HL-60 (cell line): ENCODE results near the gene RNF214.

Experiments used
- DNase-seq, 2 experiments: peaks; one replicate each; pipeline ENCODE4 v3.0.0-alpha.2; 2010 to 2020; ENCODE audit warnings: low read depth in 1 of 2, low spot score in 1 of 2
- H3K27ac ChIP-seq: fragments of 250-450 bp; sonication (Bioruptor Pico); replicated peaks from 2 replicates; pipeline ENCODE4 v1.5.1; 2020; ENCODE audit warnings: mild to moderate bottlenecking, moderate library complexity
- H3K27me3 ChIP-seq: fragments of 250-450 bp; sonication (Bioruptor Pico); 2 replicates; pipeline ENCODE4 v1.5.1; 2021; ENCODE audit warnings: mild to moderate bottlenecking, moderate library complexity; ENCODE audit not compliant: insufficient read depth, poor library complexity, severe bottlenecking
- H3K4me3 ChIP-seq: replicated peaks from 2 replicates; pipeline ENCODE4 v1.5.1; 2011; ENCODE audit warnings: mild to moderate bottlenecking, control low read depth, low read length; ENCODE audit not compliant: insufficient read depth
- CTCF ChIP-seq: IDR thresholded peaks from one replicate; pipeline ENCODE4 v1.5.1; 2011; ENCODE audit warnings: low read length, control low read depth, inconsistent platforms; ENCODE audit not compliant: insufficient read depth
- GABPA ChIP-seq: IDR thresholded peaks from 2 replicates; pipeline ENCODE4 v1.6.1; 2012; ENCODE audit warnings: low read depth
- POLR2AphosphoS5 ChIP-seq: IDR thresholded peaks from 2 replicates; pipeline ENCODE4 v1.6.1; 2012; ENCODE audit warnings: low read depth
- REST ChIP-seq: IDR thresholded peaks from 2 replicates; pipeline ENCODE4 v1.6.1; 2012; ENCODE audit warnings: low read depth; ENCODE audit not compliant: insufficient replicate concordance
- SPI1 ChIP-seq: IDR thresholded peaks from 2 replicates; pipeline ENCODE4 v1.6.1; 2012; ENCODE audit warnings: low read depth, mild to moderate bottlenecking, borderline replicate concordance

Gene RNF214

DNA sequence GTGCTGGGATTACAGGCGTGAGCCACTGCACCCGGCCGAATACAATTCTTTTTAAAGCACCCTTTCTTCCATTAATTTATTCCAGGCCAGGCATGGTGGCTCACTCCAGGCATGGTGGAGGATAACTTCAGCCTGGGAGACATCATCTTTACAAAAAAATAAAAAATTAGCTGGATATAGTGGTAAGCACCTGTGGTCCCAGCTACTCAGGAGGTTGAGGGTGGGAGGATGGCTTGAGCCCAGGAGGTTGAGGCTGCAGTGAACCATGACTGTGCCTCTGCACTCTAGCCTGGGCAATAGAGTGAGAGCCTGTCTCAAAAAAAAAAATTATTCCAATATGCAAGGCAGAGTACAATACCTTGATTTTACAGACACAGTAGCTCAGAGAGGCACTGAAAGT lies 21.9 kb upstream of the RNF214 start:
- no peak overlapping the region for H3K4me3 ChIP-seq
- DNase-seq, result no peak
- no peak for TF ChIP-seq POLR2AphosphoS5
- TF ChIP-seq GABPA, result no peak
- no peak for TF ChIP-seq REST
- TF ChIP-seq CTCF, result no peak
- TF ChIP-seq SPI1, result no peak
- H3K27ac ChIP-seq, result no peak overlapping the region
- no peaks in the 10 kb centered on the region for H3K27me3 ChIP-seq

GRCh38 chr11:117212697-117213355 lies 19.6 kb upstream of the RNF214 start:
- no peak for TF ChIP-seq CTCF
- no peak for DNase-seq

DNA sequence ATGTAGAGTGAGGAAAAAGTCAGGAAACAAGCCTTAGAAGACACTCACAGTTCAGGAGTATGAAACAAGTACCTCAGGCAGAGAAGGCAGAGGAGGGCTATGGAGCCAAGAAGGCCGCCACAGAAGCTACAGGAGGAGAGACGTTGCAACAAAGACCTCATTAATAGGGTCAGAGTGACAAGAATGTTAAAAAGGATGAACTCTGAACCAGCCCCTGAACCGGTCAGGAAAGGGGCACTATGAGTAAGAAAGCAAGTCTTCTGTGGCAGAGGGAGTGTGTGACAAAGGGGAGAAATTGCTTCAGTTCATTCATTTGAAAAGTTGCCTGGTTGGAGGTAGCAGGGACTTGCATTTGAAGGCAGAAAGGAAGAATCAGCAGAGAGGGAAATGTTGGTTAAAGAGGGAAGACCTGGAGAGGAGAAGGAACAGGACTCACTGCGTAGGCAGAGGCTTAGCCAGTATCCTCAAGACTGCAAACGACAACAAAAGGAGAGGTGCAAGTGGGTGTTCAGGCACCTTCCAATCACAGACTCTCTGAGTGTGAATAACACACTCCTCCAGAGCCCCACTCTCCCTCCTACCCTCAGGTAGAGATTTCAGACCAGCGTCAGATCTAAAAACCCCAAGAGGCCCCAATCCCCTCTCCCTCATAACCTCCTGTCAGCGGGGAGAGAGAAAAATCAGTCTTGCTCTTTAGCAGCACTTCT lies 17.9 kb upstream of the RNF214 start:
- TF ChIP-seq CTCF (no peak), REST (no peak), GABPA (no peak), POLR2AphosphoS5 (no peak), SPI1 (no peak)
- no peak for DNase-seq
- Histone ChIP-seq H3K27ac (no peak overlapping the region), H3K27me3 (no peaks in the 10 kb centered on the region), H3K4me3 (no peak overlapping the region)

More at GRCh38 chr11:117212697-117213355, 19.6 kb upstream of the RNF214 start:
- H3K27me3 ChIP-seq, result no peaks in the 10 kb centered on the region
- no peak overlapping the region for H3K27ac ChIP-seq
- H3K4me3 ChIP-seq, result no peak overlapping the region
